Activated CD4-positive, alpha-beta memory T cell treated with anti-CD3 and anti-CD28 coated beads for 36 hours (primary cell): ENCODE results near the gene OSBPL5. TPM values are rescaled to one million over a fixed set of nuclear protein-coding genes. Genes with fewer than 3 reads are reported as not detected.

ENCODE experiments used
- CTCF ChIA-PET: fragments of 350-600 bp; sonication (Branson Sonifier 250); formaldehyde crosslinking; loops from one replicate; lab custom pipeline; 2021; ENCODE audit warnings: antibody characterized with exemption, inconsistent platforms; lab: Charles Lee
- POLR2A ChIA-PET: fragments of 350-600 bp; sonication (Branson Sonifier 250); formaldehyde crosslinking; loops from one replicate; lab custom pipeline; 2021; ENCODE audit warnings: antibody characterized with exemption; lab: Charles Lee
- DNase-seq: peaks from one replicate; pipeline ENCODE4 v3.0.0-alpha.2; 2020
- H3K27ac Mint-ChIP-seq: one replicate; pipeline ENCODE4 v1.8.0; 2021; ENCODE audit warnings: mixed read lengths
- H3K27me3 Mint-ChIP-seq: one replicate; pipeline ENCODE4 v1.8.0; 2021; ENCODE audit warnings: mixed read lengths
- H3K36me3 Mint-ChIP-seq: one replicate; pipeline ENCODE4 v1.8.0; 2021; ENCODE audit warnings: mixed read lengths
- H3K4me1 Mint-ChIP-seq: one replicate; pipeline ENCODE4 v1.8.0; 2021; ENCODE audit warnings: low read depth, mixed read lengths
- H3K4me3 Mint-ChIP-seq: one replicate; pipeline ENCODE4 v1.8.0; 2021; ENCODE audit warnings: mild to moderate bottlenecking, mixed read lengths
- H3K9me3 Mint-ChIP-seq: one replicate; pipeline ENCODE4 v1.8.0; 2021; ENCODE audit warnings: mixed read lengths
- intact Hi-C: fragments of 100-400 bp; cut with micrococcal nuclease; formaldehyde crosslinking; loops from one replicate; pipeline ENCODE4 v1.15.1; 2023
- total RNA-seq, 2 experiments: library from RNA; stranded (reverse); gene quantifications; one replicate each; pipeline ENCODE4 v1.2.3, GENCODE V29; 2021

OSBPL5 gene
- total RNA-seq, 2 experiments from 2014 or later, result 4.6 to 4.7 TPM

GRCh38 chr11:3202759-3203158 lies 37.6 kb upstream of the OSBPL5 start:
- CTCF ChIA-PET, result no interaction called here
- no peak for DNase-seq
- no peaks in the 10 kb centered on the region for H3K4me1 Mint-ChIP-seq

GRCh38 chr11:3202305-3202704 lies 37.2 kb upstream of the OSBPL5 start:
- Mint-ChIP-seq H3K9me3 (no peaks in the 10 kb centered on the region), H3K4me1 (no peaks in the 10 kb centered on the region), H3K4me3 (no peak overlapping the region), H3K27ac (no peak overlapping the region), H3K27me3 (peaks cover 6% of the 10 kb centered on the region), H3K36me3 (no peaks in the 10 kb centered on the region)
- intact Hi-C loops, result no loop called here
- DNase-seq, result no peak
- CTCF ChIA-PET, result interaction anchor here (0.6 kb wide), 1 partner anchor 173 kb away, joined by 3 read pairs; no protein-coding TSS in a partner anchor
- POLR2A ChIA-PET, result no interaction called here

More at GRCh38 chr11:3202759-3203158, 37.6 kb upstream of the OSBPL5 start:
- no peaks in the 10 kb centered on the region for H3K36me3 Mint-ChIP-seq
- peaks cover 6% of the 10 kb centered on the region for H3K27me3 Mint-ChIP-seq
- intact Hi-C loops, result no loop called here
- POLR2A ChIA-PET, result no interaction called here
- no peak overlapping the region for H3K4me3 Mint-ChIP-seq
- H3K9me3 Mint-ChIP-seq, result no peaks in the 10 kb centered on the region
- no peak overlapping the region for H3K27ac Mint-ChIP-seq

GRCh38 chr11:3201677-3202181 lies 36.6 kb upstream of the OSBPL5 start:
- Mint-ChIP-seq H3K27me3 (peaks cover 6% of the 10 kb centered on the region), H3K36me3 (no peaks in the 10 kb centered on the region), H3K27ac (no peak overlapping the region), H3K4me3 (no peak overlapping the region), H3K4me1 (no peaks in the 10 kb centered on the region), H3K9me3 (no peaks in the 10 kb centered on the region)
- CTCF ChIA-PET, result interaction anchor here (0.6 kb wide), 1 partner anchor 174 kb away, joined by 3 read pairs; no protein-coding TSS in a partner anchor
- POLR2A ChIA-PET, result no interaction called here
- intact Hi-C loops, result no loop called here
- no peak for DNase-seq

GRCh38 chr11:3201112-3201581 lies 36.0 kb upstream of the OSBPL5 start:
- intact Hi-C loops, result no loop called here
- H3K36me3 Mint-ChIP-seq, result no peaks in the 10 kb centered on the region
- DNase-seq, result no peak

GRCh38 chr11:3200388-3201111 lies 35.4 kb upstream of the OSBPL5 start:
- Mint-ChIP-seq H3K27me3 (peaks cover 6% of the 10 kb centered on the region), H3K9me3 (no peaks in the 10 kb centered on the region), H3K4me1 (no peaks in the 10 kb centered on the region), H3K36me3 (no peaks in the 10 kb centered on the region), H3K4me3 (no peak overlapping the region), H3K27ac (no peak overlapping the region)
- DNase-seq, result no peak
- intact Hi-C loops, result no loop called here
- ChIA-PET POLR2A (no interaction called here), CTCF (no interaction called here)

More at GRCh38 chr11:3201112-3201581, 36.0 kb upstream of the OSBPL5 start:
- no peaks in the 10 kb centered on the region for H3K9me3 Mint-ChIP-seq
- POLR2A ChIA-PET, result no interaction called here
- CTCF ChIA-PET, result no interaction called here
- no peaks in the 10 kb centered on the region for H3K4me1 Mint-ChIP-seq
- no peak overlapping the region for H3K27ac Mint-ChIP-seq
- peaks cover 6% of the 10 kb centered on the region for H3K27me3 Mint-ChIP-seq
- H3K4me3 Mint-ChIP-seq, result no peak overlapping the region

- H3K27me3 Mint-ChIP-seq, result peaks cover 6% of the 10 kb centered on the region
- ChIA-PET POLR2A (no interaction called here), CTCF (no interaction called here)
- H3K9me3 Mint-ChIP-seq, result no peaks in the 10 kb centered on the region
- H3K36me3 Mint-ChIP-seq, result no peaks in the 10 kb centered on the region
- H3K27ac Mint-ChIP-seq, result no peak overlapping the region
- H3K4me1 Mint-ChIP-seq, result no peaks in the 10 kb centered on the region
- DNase-seq, result no peak
- no peak overlapping the region for H3K4me3 Mint-ChIP-seq
- intact Hi-C loops, result no loop called here
These were observed 34.6 kb upstream of the OSBPL5 start for GRCh38 chr11:3199537-3200295.

- ChIA-PET POLR2A (no interaction called here), CTCF (no interaction called here)
- intact Hi-C loops, result no loop called here
- Mint-ChIP-seq H3K9me3 (no peaks in the 10 kb centered on the region), H3K27ac (no peak overlapping the region), H3K27me3 (peaks cover 6% of the 10 kb centered on the region), H3K4me3 (no peak overlapping the region), H3K4me1 (no peaks in the 10 kb centered on the region), H3K36me3 (no peaks in the 10 kb centered on the region)
- DNase-seq, result peak; percentile 1
These were observed 33.7 kb upstream of the OSBPL5 start for GRCh38 chr11:3198815-3199214.

- Mint-ChIP-seq H3K4me1 (no peaks in the 10 kb centered on the region), H3K9me3 (no peaks in the 10 kb centered on the region), H3K4me3 (no peak overlapping the region), H3K27ac (no peak overlapping the region), H3K27me3 (peaks cover 6% of the 10 kb centered on the region), H3K36me3 (no peaks in the 10 kb centered on the region)
- DNase-seq, result no peak
- intact Hi-C loops, result no loop called here
- ChIA-PET CTCF (no interaction called here), POLR2A (no interaction called here)
These were observed 32.9 kb upstream of the OSBPL5 start for GRCh38 chr11:3197878-3198528.

GRCh38 chr11:3197044-3197695 lies 32.1 kb upstream of the OSBPL5 start:
- Mint-ChIP-seq H3K9me3 (no peaks in the 10 kb centered on the region), H3K36me3 (no peaks in the 10 kb centered on the region), H3K4me1 (no peaks in the 10 kb centered on the region), H3K27ac (no peak overlapping the region), H3K4me3 (no peak overlapping the region), H3K27me3 (no peaks in the 10 kb centered on the region)
- CTCF ChIA-PET, result no interaction called here
- DNase-seq, result no peak
- POLR2A ChIA-PET, result no interaction called here
- intact Hi-C loops, result no loop called here

- Mint-ChIP-seq H3K27me3 (no peaks in the 10 kb centered on the region), H3K9me3 (no peaks in the 10 kb centered on the region), H3K4me3 (no peak overlapping the region), H3K4me1 (no peaks in the 10 kb centered on the region), H3K27ac (no peak overlapping the region), H3K36me3 (no peaks in the 10 kb centered on the region)
- ChIA-PET POLR2A (no interaction called here), CTCF (no interaction called here)
- intact Hi-C loops, result no loop called here
- no peak for DNase-seq
These were observed 31.3 kb upstream of the OSBPL5 start for GRCh38 chr11:3196161-3197043.
